Measurements from ENCODE around the gene ADH7. TPM values are rescaled to one million over a fixed set of nuclear protein-coding genes. Genes with fewer than 3 reads are reported as not detected.
"Not testable (repeated sequence)": the region's sequence is repeated elsewhere in the genome, so short reads cannot be mapped to it uniquely, and the experiment has no call there.

Gene ADH7
- polyA plus RNA-seq, 12 donors = 0.07 to 0.15 TPM; not detected in 10

GRCh38 chr4:99417125-99417524, 18.0 kb downstream of the ADH7 start:
- DNase-seq = no peak

- DNase-seq = not testable (repeated sequence)
Observed at GRCh38 chr4:99415762-99416161, 19.4 kb downstream of the ADH7 start.

GRCh38 chr4:99414902-99415301, 20.2 kb downstream of the ADH7 start:
- not testable (repeated sequence) for DNase-seq

- no peak for DNase-seq
Observed at GRCh38 chr4:99414401-99414800, 20.7 kb downstream of the ADH7 start.

- no peak for DNase-seq
Observed at GRCh38 chr4:99413140-99413539, 22.0 kb downstream of the ADH7 start.

- no peak for DNase-seq
Observed at GRCh38 chr4:99411041-99411440, 24.1 kb downstream of the ADH7 start.

GRCh38 chr4:99410075-99410474, 25.1 kb downstream of the ADH7 start:
- DNase-seq = no peak

GRCh38 chr4:99408346-99408745, 26.8 kb downstream of the ADH7 start:
- no peak for DNase-seq

GRCh38 chr4:99405433-99406115, 29.6 kb downstream of the ADH7 start:
- DNase-seq = peak; percentile 89

- DNase-seq = no peak
Observed at GRCh38 chr4:99404595-99405287, 30.4 kb downstream of the ADH7 start.

- DNase-seq = no peak
Observed at GRCh38 chr4:99403380-99404184, 31.6 kb downstream of the ADH7 start.

- DNase-seq = no peak
Observed at GRCh38 chr4:99402765-99403164, 32.4 kb downstream of the ADH7 start.

- no peak for DNase-seq
Observed at GRCh38 chr4:99400831-99401230, 34.3 kb downstream of the ADH7 start.

- DNase-seq = no peak
Observed at GRCh38 chr4:99399017-99399416, 36.1 kb downstream of the ADH7 start.

- no peak for DNase-seq
Observed at GRCh38 chr4:99395595-99396364, 39.4 kb downstream of the ADH7 start.

- no peak for DNase-seq
Observed at GRCh38 chr4:99394896-99395295, 40.2 kb downstream of the ADH7 start.

GRCh38 chr4:99390055-99390454, 45.1 kb downstream of the ADH7 start:
- no peak for DNase-seq

- no peak for DNase-seq
Observed at GRCh38 chr4:99389606-99390005, 45.5 kb downstream of the ADH7 start.

GRCh38 chr4:99383833-99384392, 51.2 kb downstream of the ADH7 start:
- DNase-seq = peak; percentile 92

GRCh38 chr4:99383399-99383798, 51.7 kb downstream of the ADH7 start:
- DNase-seq = peak; percentile 52

- DNase-seq = no peak
Observed at GRCh38 chr4:99382745-99383360, 52.3 kb downstream of the ADH7 start.
